Large intestine (tissue), 3 donors: Measurements from ENCODE around the gene MYBL2. TPM values are rescaled to one million over a fixed set of nuclear protein-coding genes. Genes with fewer than 3 reads are reported as not detected.

Source experiments
- DNase-seq, 2 donors: peaks; one replicate each; pipeline versions ENCODE4 v3.0.0 to v3.0.0-alpha.2; 2013
- H3K27ac ChIP-seq: one replicate; pipeline ENCODE4 v1.5.1; 2013; ENCODE audit warnings: low read length
- H3K27me3 ChIP-seq: 2 replicates; pipeline ENCODE4 v1.6.1; 2013; ENCODE audit warnings: low read length; ENCODE audit not compliant: control insufficient read depth, insufficient read depth
- H3K36me3 ChIP-seq: 2 replicates; pipeline ENCODE4 v1.6.1; 2013; ENCODE audit warnings: low read length; ENCODE audit not compliant: control insufficient read depth, insufficient read depth
- H3K4me1 ChIP-seq: one replicate; pipeline ENCODE4 v1.6.1; 2013; ENCODE audit warnings: low read length; ENCODE audit not compliant: control insufficient read depth, insufficient read depth
- H3K4me3 ChIP-seq: one replicate; pipeline ENCODE4 v1.5.1; 2013; ENCODE audit warnings: low read length
- H3K9me3 ChIP-seq: one replicate; pipeline ENCODE4 v1.6.1; 2013; ENCODE audit warnings: mild to moderate bottlenecking, low read depth, low read length, moderate library complexity; ENCODE audit not compliant: control insufficient read depth
- WGBS: methylation state at CpG from one replicate; pipeline ENCODE4 v1.1.5; 2013; ENCODE audit warnings: low lambda C conversion rate; ENCODE audit not compliant: insufficient coverage; 5-methylcytosine and 5-hydroxymethylcytosine counted together
- polyA plus RNA-seq: library from polyadenylated mRNA; unstranded; fragments of 120-200 nt; gene quantifications from one replicate; pipeline ENCODE4 v1.2.1, GENCODE V29; 2013

Gene MYBL2
- polyA plus RNA-seq, 1 donor: 13.0 TPM

- WGBS: no CpG with 5 or more reads among the region's 7 CpGs
- Histone ChIP-seq H3K9me3 (no peaks in the 10 kb centered on the region), H3K36me3 (no peaks in the 10 kb centered on the region), H3K27me3 (peaks cover 16% of the 10 kb centered on the region), H3K27ac (no peak overlapping the region), H3K4me1 (no peaks in the 10 kb centered on the region), H3K4me3 (no peak overlapping the region)
- no peak for DNase-seq
Measured at GRCh38 chr20:43762911-43763310, 96.0 kb downstream of the MYBL2 start.

GRCh38 chr20:43765916-43766315 is 99.0 kb downstream of the MYBL2 start:
- Histone ChIP-seq H3K36me3 (no peaks in the 10 kb centered on the region), H3K4me1 (no peaks in the 10 kb centered on the region), H3K4me3 (no peak overlapping the region), H3K27ac (no peak overlapping the region), H3K9me3 (no peaks in the 10 kb centered on the region), H3K27me3 (peaks cover 17% of the 10 kb centered on the region)
- 53% methylated on average over 2 of the region's 7 CpGs for WGBS
- DNase-seq: no peak

Other genes with a start within 250 kb of the MYBL2 start
- 222 TPM for gene SRSF6, start 209.2 kb upstream of the MYBL2 start, polyA plus RNA-seq
- gene L3MBTL1, start 159.4 kb upstream of the MYBL2 start, polyA plus RNA-seq: 18.8 TPM
- gene SGK2, start 108.1 kb upstream of the MYBL2 start, polyA plus RNA-seq: 21.9 TPM
- 52.9 TPM for gene IFT52, start 76.2 kb upstream of the MYBL2 start, polyA plus RNA-seq
- gene GTSF1L, start 59.9 kb downstream of the MYBL2 start, polyA plus RNA-seq: not detected
- gene TOX2, start 247.7 kb downstream of the MYBL2 start, polyA plus RNA-seq: 4.7 TPM